PC-3 (cell line): ENCODE measurements around the gene HTR2A. TPM values are rescaled to one million over a fixed set of nuclear protein-coding genes. Genes with fewer than 3 reads are reported as not detected.

ENCODE experiments used
- ATAC-seq: fragments of 200-7000 bp; cut with Tn5 transposase; 2 replicates; pipeline ENCODE4 v1.9.1; 2020; ENCODE audit warnings: mild to moderate bottlenecking, moderate library complexity
- BruUV-seq: library from RNA; stranded (reverse); fragments of 400-500 nt; replicated peaks from 2 replicates; lab custom pipeline; 2021; lab: Mats Ljungman, UMichigan
- CTCF ChIA-PET: fragments of 300-600 bp; sonication (Branson Sonifier 250); formaldehyde crosslinking; loops from one replicate; lab custom pipeline; 2022; ENCODE audit warnings: antibody characterized with exemption; lab: Charles Lee
- POLR2A ChIA-PET: fragments of 300-600 bp; sonication (Branson Sonifier 250); formaldehyde crosslinking; loops from one replicate; lab custom pipeline; 2022; ENCODE audit warnings: antibody characterized with exemption; ENCODE audit not compliant: unreplicated experiment; lab: Charles Lee
- DNase-seq: peaks from one replicate; pipeline ENCODE4 v3.0.0-alpha.2; 2015
- H2AFZ ChIP-seq: fragments of 300-600 bp; sonication (generic); 2 replicates; pipeline ENCODE4 v1.6.0; 2016; ENCODE audit warnings: antibody characterized with exemption, low read length
- H3F3A ChIP-seq: fragments of 300-600 bp; sonication (generic); one replicate; pipeline ENCODE4 v1.6.0; 2017; ENCODE audit warnings: antibody characterized with exemption, low read length, control low read depth, mild to moderate bottlenecking; ENCODE audit not compliant: unreplicated experiment
- H3K27ac ChIP-seq: fragments of 300-600 bp; sonication (generic); 2 replicates; pipeline ENCODE4 v1.5.1; 2016; ENCODE audit warnings: mild to moderate bottlenecking, low read length
- H3K27me3 ChIP-seq: fragments of 300-600 bp; sonication (generic); 2 replicates; pipeline ENCODE4 v1.6.1; 2016; ENCODE audit warnings: low read length, mixed read lengths
- H3K36me3 ChIP-seq: fragments of 300-600 bp; sonication (generic); 2 replicates; pipeline ENCODE4 v1.6.1; 2016; ENCODE audit warnings: low read depth, mixed run types, low read length, mixed read lengths
- H3K4me1 ChIP-seq: fragments of 300-600 bp; sonication (generic); 2 replicates; pipeline ENCODE4 v1.5.1; 2016; ENCODE audit warnings: low read length; ENCODE audit not compliant: insufficient read depth
- H3K4me2 ChIP-seq: fragments of 300-600 bp; sonication (generic); 2 replicates; pipeline ENCODE4 v1.6.0; 2016; ENCODE audit warnings: low read length
- H3K4me3 ChIP-seq: fragments of 300-600 bp; sonication (generic); 2 replicates; pipeline ENCODE4 v1.5.1; 2016; ENCODE audit warnings: mild to moderate bottlenecking, low read length, mixed read lengths
- H3K79me2 ChIP-seq: fragments of 300-600 bp; sonication (generic); 2 replicates; pipeline ENCODE4 v1.6.1; 2017; ENCODE audit warnings: low read length, mixed read lengths
- H3K9ac ChIP-seq: fragments of 300-600 bp; sonication (generic); 2 replicates; pipeline ENCODE4 v1.6.0; 2016; ENCODE audit warnings: mild to moderate bottlenecking, low read length
- H3K9me2 ChIP-seq: fragments of 300-600 bp; sonication (generic); replicated peaks from 2 replicates; pipeline ENCODE4 v1.6.1; 2016; ENCODE audit warnings: mixed run types, low read length, mixed read lengths
- H3K9me3 ChIP-seq: fragments of 300-600 bp; sonication (generic); 2 replicates; pipeline ENCODE4 v1.6.1; 2016; ENCODE audit warnings: low read length, mixed read lengths
- H4K20me1 ChIP-seq: fragments of 300-600 bp; sonication (generic); 2 replicates; pipeline ENCODE4 v1.6.1; 2016; ENCODE audit warnings: low read length, mixed read lengths
- EZH2 ChIP-seq: fragments of 300-600 bp; sonication (generic); IDR thresholded peaks from one replicate; pipeline ENCODE4 v1.6.1; 2017; ENCODE audit warnings: antibody characterized with exemption, mild to moderate bottlenecking, low read length; ENCODE audit not compliant: unreplicated experiment
- EZH2phosphoT487 ChIP-seq: fragments of 300-600 bp; sonication (generic); IDR thresholded peaks from 2 replicates; pipeline ENCODE4 v1.6.1; 2018; ENCODE audit warnings: mild to moderate bottlenecking, antibody characterized with exemption, low read length, borderline replicate concordance
- intact Hi-C: fragments of 100-400 bp; cut with micrococcal nuclease; formaldehyde crosslinking; loops from 2 replicates; pipeline ENCODE4 v1.9.0; 2023
- total RNA-seq: library from RNA; depleted of rRNA; stranded (reverse); fragments of >200 nt; gene quantifications from 2 replicates; pipeline ENCODE4 v1.2.3, GENCODE V29; 2014
- TF ChIP-seq, protein P1 (sequence below): fragments of 300-600 bp; sonication (generic); conservative IDR thresholded peaks from 2 replicates; pipeline ENCODE4 v1.5.1; 2017; ENCODE audit warnings: antibody characterized with exemption, low read depth, mild to moderate bottlenecking, low read length

HTR2A gene
- total RNA-seq, 1 experiment from 2014 or later, result 0.04 TPM

GRCh38 chr13:46934749-46935148 is 37.9 kb upstream of the HTR2A start:
- DNase-seq (no peak), ATAC-seq (no peak)
- Histone ChIP-seq H3K79me2 (no peaks in the 10 kb centered on the region), H3K9ac (no peak overlapping the region), H3K4me3 (no peak overlapping the region), H4K20me1 (no peaks in the 10 kb centered on the region), H3K27ac (no peak overlapping the region), H3K4me2 (no peak overlapping the region), H3K27me3 (no peaks in the 10 kb centered on the region), H3K4me1 (no peaks in the 10 kb centered on the region; the same call in 1 of the 2 replicates), H2AFZ (no peak overlapping the region), H3F3A (no peaks in the 10 kb centered on the region), H3K9me3 (no peaks in the 10 kb centered on the region), H3K36me3 (no peaks in the 10 kb centered on the region), H3K9me2 (no peaks in the 10 kb centered on the region)
- ChIA-PET POLR2A (no interaction called here), CTCF (no interaction called here)
- TF ChIP-seq, protein P1, sequence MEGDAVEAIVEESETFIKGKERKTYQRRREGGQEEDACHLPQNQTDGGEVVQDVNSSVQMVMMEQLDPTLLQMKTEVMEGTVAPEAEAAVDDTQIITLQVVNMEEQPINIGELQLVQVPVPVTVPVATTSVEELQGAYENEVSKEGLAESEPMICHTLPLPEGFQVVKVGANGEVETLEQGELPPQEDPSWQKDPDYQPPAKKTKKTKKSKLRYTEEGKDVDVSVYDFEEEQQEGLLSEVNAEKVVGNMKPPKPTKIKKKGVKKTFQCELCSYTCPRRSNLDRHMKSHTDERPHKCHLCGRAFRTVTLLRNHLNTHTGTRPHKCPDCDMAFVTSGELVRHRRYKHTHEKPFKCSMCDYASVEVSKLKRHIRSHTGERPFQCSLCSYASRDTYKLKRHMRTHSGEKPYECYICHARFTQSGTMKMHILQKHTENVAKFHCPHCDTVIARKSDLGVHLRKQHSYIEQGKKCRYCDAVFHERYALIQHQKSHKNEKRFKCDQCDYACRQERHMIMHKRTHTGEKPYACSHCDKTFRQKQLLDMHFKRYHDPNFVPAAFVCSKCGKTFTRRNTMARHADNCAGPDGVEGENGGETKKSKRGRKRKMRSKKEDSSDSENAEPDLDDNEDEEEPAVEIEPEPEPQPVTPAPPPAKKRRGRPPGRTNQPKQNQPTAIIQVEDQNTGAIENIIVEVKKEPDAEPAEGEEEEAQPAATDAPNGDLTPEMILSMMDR, result no peak
- TF ChIP-seq EZH2phosphoT487 (no peak), EZH2 (no peak)
- BruUV-seq, result no TSS peak
- intact Hi-C loops, result no loop called here

DNA sequence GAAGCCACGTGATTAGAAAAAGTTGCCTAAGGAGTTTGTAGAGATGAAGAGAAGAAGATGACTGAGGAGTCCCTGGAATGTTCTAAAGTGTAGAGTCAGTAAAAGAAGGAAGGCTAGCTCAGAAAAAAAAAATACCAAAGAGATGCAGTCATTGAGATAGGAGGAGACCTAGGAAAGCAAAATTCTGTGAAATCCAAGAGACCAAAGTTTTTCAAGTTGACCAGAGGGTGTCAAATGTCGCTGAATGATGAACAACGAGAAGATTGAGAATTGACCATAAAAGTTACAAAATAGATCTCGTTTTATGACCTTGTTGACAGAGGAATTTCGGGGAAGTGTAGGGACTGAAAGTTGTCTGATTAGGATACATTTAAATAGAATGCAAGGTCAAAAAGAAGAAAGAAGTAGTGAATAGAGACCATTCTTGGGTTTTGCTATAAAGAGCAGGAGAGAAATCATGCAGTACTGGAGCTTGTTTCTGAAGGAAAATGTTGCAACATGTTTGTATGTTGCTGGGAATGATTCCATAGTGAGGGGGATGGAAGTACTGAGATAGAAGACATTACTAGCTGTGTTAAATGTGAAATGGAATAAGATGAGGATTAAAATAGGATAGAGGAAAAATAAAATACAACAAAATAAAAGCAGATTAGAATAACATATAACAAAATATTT is 30.2 kb upstream of the HTR2A start:
- ATAC-seq (no peak), DNase-seq (no peak)
- Histone ChIP-seq H3K36me3 (no peaks in the 10 kb centered on the region), H3K9me2 (no peaks in the 10 kb centered on the region), H3K9ac (no peak overlapping the region), H3K27ac (no peak overlapping the region), H3K79me2 (no peaks in the 10 kb centered on the region), H3F3A (no peaks in the 10 kb centered on the region), H3K9me3 (no peaks in the 10 kb centered on the region), H3K4me1 (no peaks in the 10 kb centered on the region), H3K27me3 (no peaks in the 10 kb centered on the region), H3K4me3 (no peak overlapping the region), H3K4me2 (no peak overlapping the region), H4K20me1 (no peaks in the 10 kb centered on the region), H2AFZ (no peak overlapping the region)
- no TSS peak for BruUV-seq
- ChIA-PET POLR2A (no interaction called here), CTCF (interaction anchor here (0.8 kb wide), 1 partner anchor 361 kb away, joined by 3 read pairs; no protein-coding TSS in a partner anchor)
- intact Hi-C loops, result no loop called here
- TF ChIP-seq, protein P1, result no peak
- TF ChIP-seq EZH2phosphoT487 (no peak), EZH2 (no peak)

- Histone ChIP-seq H3K4me3 (no peak overlapping the region), H3K4me2 (no peak overlapping the region), H3F3A (no peaks in the 10 kb centered on the region), H3K4me1 (no peaks in the 10 kb centered on the region), H3K27me3 (no peaks in the 10 kb centered on the region), H2AFZ (no peak overlapping the region), H4K20me1 (no peaks in the 10 kb centered on the region), H3K36me3 (no peaks in the 10 kb centered on the region), H3K27ac (no peak overlapping the region), H3K9me2 (no peaks in the 10 kb centered on the region), H3K9ac (no peak overlapping the region), H3K79me2 (no peaks in the 10 kb centered on the region), H3K9me3 (no peaks in the 10 kb centered on the region)
- BruUV-seq, result no TSS peak
- ChIA-PET POLR2A (no interaction called here), CTCF (no interaction called here)
- DNase-seq (no peak), ATAC-seq (no peak)
- intact Hi-C loops, result no loop called here
- TF ChIP-seq EZH2phosphoT487 (no peak), EZH2 (no peak)
- TF ChIP-seq, protein P1, result no peak
Measured at GRCh38 chr13:46925486-46925885, 28.6 kb upstream of the HTR2A start.
